Mesendoderm (in vitro differentiated cells): ENCODE measurements around the gene CTSG.
"Not testable (repeated sequence)": the region's sequence is repeated elsewhere in the genome, so short reads cannot be mapped to it uniquely, and the experiment has no call there.

Experiments
- DNase-seq: peaks from one replicate; pipeline ENCODE4 v3.0.0; 2013
- H2AK5ac ChIP-seq: 2 replicates; pipeline ENCODE4 v1.6.1; 2013; ENCODE audit warnings: low read length, inconsistent platforms
- H2BK120ac ChIP-seq: 2 replicates; pipeline ENCODE4 v1.6.1; 2013; ENCODE audit warnings: low read depth, mild to moderate bottlenecking, low read length, moderate library complexity, mixed read lengths
- H2BK15ac ChIP-seq: replicated peaks from 2 replicates; pipeline ENCODE4 v1.6.1; 2013; ENCODE audit warnings: low read depth, mild to moderate bottlenecking, moderate library complexity
- H2BK5ac ChIP-seq: 2 replicates; pipeline ENCODE4 v1.6.1; 2013; ENCODE audit warnings: low read length, inconsistent platforms
- H3K18ac ChIP-seq: 2 replicates; pipeline ENCODE4 v1.6.1; 2013; ENCODE audit warnings: mild to moderate bottlenecking, low read length, mixed read lengths
- H3K23ac ChIP-seq: one replicate; pipeline ENCODE4 v1.6.1; 2013; ENCODE audit warnings: low read length
- H3K27ac ChIP-seq: 2 replicates; pipeline ENCODE4 v1.5.1; 2013; ENCODE audit warnings: low read depth, mild to moderate bottlenecking, inconsistent platforms, low read length, moderate library complexity
- H3K27me3 ChIP-seq: 2 replicates; pipeline ENCODE4 v1.6.1; 2013; ENCODE audit warnings: low read length, control low read depth, mild to moderate bottlenecking, inconsistent platforms; ENCODE audit not compliant: insufficient read depth, poor library complexity
- H3K36me3 ChIP-seq: 2 replicates; pipeline ENCODE4 v1.6.1; 2013; ENCODE audit warnings: low read length, inconsistent platforms; ENCODE audit not compliant: control insufficient read depth, insufficient read depth
- H3K4ac ChIP-seq: one replicate; pipeline ENCODE4 v1.6.1; 2013; ENCODE audit warnings: low read depth, mild to moderate bottlenecking, low read length, moderate library complexity
- H3K4me1 ChIP-seq: 2 replicates; pipeline ENCODE4 v1.6.1; 2013; ENCODE audit warnings: low read depth, low read length, inconsistent platforms; ENCODE audit not compliant: control insufficient read depth
- H3K4me2 ChIP-seq: 2 replicates; pipeline ENCODE4 v1.6.1; 2013; ENCODE audit warnings: low read length
- H3K4me3 ChIP-seq: 2 replicates; pipeline ENCODE4 v1.5.1; 2013; ENCODE audit warnings: mild to moderate bottlenecking, low read length
- H3K56ac ChIP-seq: one replicate; pipeline ENCODE4 v1.6.1; 2013; ENCODE audit warnings: low read length
- H3K79me1 ChIP-seq: 2 replicates; pipeline ENCODE4 v1.6.1; 2013; ENCODE audit warnings: low read length, inconsistent platforms
- H3K79me2 ChIP-seq: 2 replicates; pipeline ENCODE4 v1.6.1; 2013; ENCODE audit warnings: mild to moderate bottlenecking, low read length; ENCODE audit not compliant: control insufficient read depth, insufficient read depth
- H3K9ac ChIP-seq: 2 replicates; pipeline ENCODE4 v1.6.1; 2013; ENCODE audit warnings: low read length, inconsistent platforms
- H4K5ac ChIP-seq: one replicate; pipeline ENCODE4 v1.6.1; 2013; ENCODE audit warnings: low read length
- H4K8ac ChIP-seq: one replicate; pipeline ENCODE4 v1.6.1; 2013; ENCODE audit warnings: low read depth, mild to moderate bottlenecking, control low read depth, low read length, moderate library complexity
- WGBS: extraction: QIAGEN DNeasy Blood & Tissue Kit; methylation state at CpG from one replicate; pipeline ENCODE4 v1.1.7; 2013; ENCODE audit warnings: low lambda C conversion rate, missing lambda C conversion rate; ENCODE audit not compliant: insufficient coverage; ENCODE audit errors: extremely low coverage; 5-methylcytosine and 5-hydroxymethylcytosine counted together

CTSG gene

DNA sequence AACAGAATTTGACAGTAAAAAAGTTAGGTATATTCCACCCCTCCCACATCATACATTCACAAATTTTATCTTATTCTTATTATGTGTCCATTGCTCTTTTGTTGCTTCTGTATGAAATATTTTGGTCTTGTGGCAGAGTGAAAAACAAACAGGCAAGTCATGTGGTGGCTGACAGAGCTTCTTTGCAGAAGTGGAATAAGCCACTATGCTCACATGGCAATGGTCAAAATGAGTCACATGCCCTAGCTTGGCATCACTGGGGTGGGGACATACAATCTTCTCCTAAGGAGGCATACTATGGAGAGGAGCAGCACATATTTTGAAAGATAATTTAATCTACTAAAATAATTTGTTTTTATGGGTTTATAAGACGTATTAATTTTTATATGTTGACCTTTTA lies 40.3 kb downstream of the CTSG start:
- Histone ChIP-seq H2BK120ac (no peak overlapping the region), H2AK5ac (no peak overlapping the region), H3K27me3 (no peaks in the 10 kb centered on the region), H3K4me3 (no peak overlapping the region), H3K36me3 (no peaks in the 10 kb centered on the region), H3K23ac (no peak overlapping the region), H3K79me1 (no peaks in the 10 kb centered on the region), H3K27ac (no peak overlapping the region), H3K18ac (no peak overlapping the region), H3K56ac (no peak overlapping the region), H4K8ac (no peak overlapping the region), H2BK5ac (no peak overlapping the region), H3K9ac (no peak overlapping the region), H3K4me2 (no peak overlapping the region), H3K79me2 (no peaks in the 10 kb centered on the region), H2BK15ac (no peak overlapping the region), H4K5ac (no peak overlapping the region), H3K4ac (no peak overlapping the region), H3K4me1 (no peaks in the 10 kb centered on the region)
- no CpG with 5 or more reads among the region's 1 CpG for WGBS
- no peak for DNase-seq

DNA sequence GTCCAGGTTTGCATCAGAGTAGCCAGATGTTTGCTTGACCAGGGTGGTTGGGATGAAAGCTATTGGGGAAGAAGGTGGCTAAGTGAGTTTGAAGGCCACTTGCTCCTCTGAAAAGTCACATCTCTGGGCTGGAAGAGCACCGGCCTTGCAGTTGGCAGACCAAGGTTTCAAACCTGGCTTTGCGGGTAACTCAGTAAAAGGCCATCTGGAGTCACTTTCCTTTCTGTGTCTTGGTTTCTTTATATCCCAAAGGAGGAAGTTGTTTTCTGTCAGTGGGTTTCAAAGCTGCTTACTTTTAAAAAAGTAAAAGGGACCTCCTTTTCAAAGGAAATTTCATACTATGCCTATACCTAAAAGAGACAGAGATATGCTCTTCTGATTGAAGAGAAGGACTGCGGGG lies 41.8 kb downstream of the CTSG start:
- Histone ChIP-seq H2BK5ac (no peak overlapping the region), H3K79me2 (no peaks in the 10 kb centered on the region), H4K5ac (no peak overlapping the region), H2AK5ac (no peak overlapping the region), H3K18ac (no peak overlapping the region), H3K56ac (no peak overlapping the region), H4K8ac (no peak overlapping the region), H3K27me3 (no peaks in the 10 kb centered on the region), H3K4me2 (no peak overlapping the region), H2BK15ac (no peak overlapping the region), H3K4ac (no peak overlapping the region), H3K9ac (no peak overlapping the region), H3K4me1 (no peaks in the 10 kb centered on the region), H3K79me1 (no peaks in the 10 kb centered on the region), H3K4me3 (no peak overlapping the region), H3K36me3 (no peaks in the 10 kb centered on the region), H3K23ac (no peak overlapping the region), H3K27ac (no peak overlapping the region), H2BK120ac (no peak overlapping the region)
- DNase-seq: no peak
- WGBS: no CpG with 5 or more reads among the region's 3 CpGs

GRCh38 chr14:24525877-24526620 lies 50.0 kb downstream of the CTSG start:
- not testable (repeated sequence) for H3K4me3 ChIP-seq

More at GRCh38 chr14:24525877-24526620, 50.0 kb downstream of the CTSG start:
- not testable (repeated sequence) for H2BK5ac ChIP-seq, H3K56ac ChIP-seq, H3K79me1 ChIP-seq, H3K23ac ChIP-seq, H3K36me3 ChIP-seq, H2BK120ac ChIP-seq, H3K4me1 ChIP-seq, H4K5ac ChIP-seq, H3K18ac ChIP-seq, H4K8ac ChIP-seq, H2AK5ac ChIP-seq, H3K4me2 ChIP-seq, H3K4ac ChIP-seq, H3K27me3 ChIP-seq, DNase-seq, H2BK15ac ChIP-seq, H3K27ac ChIP-seq, H3K79me2 ChIP-seq, H3K9ac ChIP-seq
- no CpG with 5 or more reads among the region's 15 CpGs for WGBS
